Ectodermal cell (in vitro differentiated cells): Measurements from ENCODE around the gene ATRN.

ENCODE experiments used
- H3K27ac ChIP-seq: 2 replicates; pipeline ENCODE4 v1.7.0; 2013; ENCODE audit warnings: mild to moderate bottlenecking, low read depth, low read length; ENCODE audit not compliant: insufficient read depth, poor library complexity, severe bottlenecking
- H3K27me3 ChIP-seq: 2 replicates; pipeline ENCODE4 v1.7.0; 2013; ENCODE audit warnings: mild to moderate bottlenecking, low read length; ENCODE audit not compliant: insufficient read depth, control insufficient read depth, poor library complexity, severe bottlenecking
- H3K36me3 ChIP-seq: one replicate; pipeline ENCODE4 v1.7.0; 2013; ENCODE audit warnings: low read length; ENCODE audit not compliant: control insufficient read depth, insufficient read depth
- H3K4me1 ChIP-seq: one replicate; pipeline ENCODE4 v1.7.0; 2013; ENCODE audit warnings: low read length; ENCODE audit not compliant: control insufficient read depth, insufficient read depth
- H3K4me3 ChIP-seq: 2 replicates; pipeline ENCODE4 v1.7.0; 2013; ENCODE audit warnings: low read depth, low read length, control low read depth; ENCODE audit not compliant: insufficient read depth
- H3K9me3 ChIP-seq: 2 replicates; pipeline ENCODE4 v1.7.0; 2013; ENCODE audit warnings: mild to moderate bottlenecking, low read length, moderate library complexity; ENCODE audit not compliant: control insufficient read depth
- WGBS, 2 experiments: methylation state at CpG; one replicate each; pipeline ENCODE4 v1.1.7; 2013; ENCODE audit warnings: missing lambda C conversion rate in 2 of 2; 5-methylcytosine and 5-hydroxymethylcytosine counted together

The ATRN gene

GRCh38 chr20:3541887-3542721 lies 71.3 kb downstream of the ATRN start:
- no peak overlapping the region for H3K4me3 ChIP-seq
- no peaks in the 10 kb centered on the region for H3K4me1 ChIP-seq
- H3K27ac ChIP-seq: no peak overlapping the region
- no peaks in the 10 kb centered on the region for H3K9me3 ChIP-seq
- H3K36me3 ChIP-seq: no peaks in the 10 kb centered on the region
- WGBS, 2 experiments: 87 to 92% methylated on average over 4 to 5 of the region's 5 CpGs
- no peaks in the 10 kb centered on the region for H3K27me3 ChIP-seq

GRCh38 chr20:3543901-3544507 lies 73.2 kb downstream of the ATRN start:
- Histone ChIP-seq H3K36me3 (no peaks in the 10 kb centered on the region), H3K4me3 (no peak overlapping the region), H3K9me3 (no peaks in the 10 kb centered on the region), H3K27ac (no peak overlapping the region), H3K27me3 (no peaks in the 10 kb centered on the region), H3K4me1 (no peaks in the 10 kb centered on the region)
- 92 to 98% methylated on average over 6 of the region's 6 CpGs for WGBS, 2 experiments

GRCh38 chr20:3545401-3545925 lies 74.6 kb downstream of the ATRN start:
- no peaks in the 10 kb centered on the region for H3K9me3 ChIP-seq
- no peaks in the 10 kb centered on the region for H3K27me3 ChIP-seq
- no peaks in the 10 kb centered on the region for H3K36me3 ChIP-seq
- 89 to 95% methylated on average over 1 of the region's 1 CpG for WGBS, 2 experiments
- H3K27ac ChIP-seq: no peak overlapping the region
- no peak overlapping the region for H3K4me3 ChIP-seq
- no peaks in the 10 kb centered on the region for H3K4me1 ChIP-seq

DNA sequence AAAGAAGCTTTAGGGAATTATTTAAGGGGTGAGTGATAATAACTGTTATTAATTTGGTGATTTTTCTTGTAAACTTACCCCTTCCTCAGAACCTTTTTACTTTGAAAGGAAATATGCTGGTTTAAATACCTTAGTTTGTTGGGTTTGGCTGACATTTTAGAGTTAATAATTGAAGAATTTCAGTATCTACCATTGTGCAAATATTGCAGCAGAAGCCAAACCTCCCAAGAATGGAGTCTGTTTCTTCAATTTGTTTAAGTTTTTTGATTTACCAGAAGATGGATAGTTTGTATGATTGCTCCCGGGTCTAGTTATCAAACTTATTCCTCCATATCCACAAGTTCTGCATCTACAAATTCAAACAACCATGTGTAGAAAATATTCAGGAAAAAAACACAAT lies 77.1 kb downstream of the ATRN start:
- Histone ChIP-seq H3K27ac (no peak overlapping the region), H3K27me3 (no peaks in the 10 kb centered on the region), H3K9me3 (no peaks in the 10 kb centered on the region), H3K4me3 (no peak overlapping the region), H3K4me1 (no peaks in the 10 kb centered on the region), H3K36me3 (no peaks in the 10 kb centered on the region)
- 100% methylated on average over 1 of the region's 1 CpG; no CpG with 5 or more reads in 1 of the 2 experiments for WGBS, 2 experiments

GRCh38 chr20:3550837-3551236 lies 80.0 kb downstream of the ATRN start:
- H3K9me3 ChIP-seq: no peaks in the 10 kb centered on the region
- H3K4me1 ChIP-seq: no peaks in the 10 kb centered on the region
- no peaks in the 10 kb centered on the region for H3K27me3 ChIP-seq
- H3K4me3 ChIP-seq: no peak overlapping the region
- WGBS, 2 experiments: 78 to 83% methylated on average over 1 of the region's 1 CpG
- no peak overlapping the region for H3K27ac ChIP-seq
- H3K36me3 ChIP-seq: no peaks in the 10 kb centered on the region

GRCh38 chr20:3551681-3552434 lies 81.0 kb downstream of the ATRN start:
- no peak overlapping the region for H3K4me3 ChIP-seq
- no peaks in the 10 kb centered on the region for H3K36me3 ChIP-seq
- no peaks in the 10 kb centered on the region for H3K9me3 ChIP-seq
- H3K27me3 ChIP-seq: no peaks in the 10 kb centered on the region
- no peak overlapping the region for H3K27ac ChIP-seq
- no peaks in the 10 kb centered on the region for H3K4me1 ChIP-seq

GRCh38 chr20:3553663-3554062 lies 82.8 kb downstream of the ATRN start:
- H3K27me3 ChIP-seq: no peaks in the 10 kb centered on the region
- H3K36me3 ChIP-seq: no peaks in the 10 kb centered on the region
- 56 to 64% methylated on average over 3 of the region's 3 CpGs for WGBS, 2 experiments
- no peak overlapping the region for H3K27ac ChIP-seq
- no peaks in the 10 kb centered on the region for H3K9me3 ChIP-seq
- H3K4me1 ChIP-seq: no peaks in the 10 kb centered on the region
- no peak overlapping the region for H3K4me3 ChIP-seq

DNA sequence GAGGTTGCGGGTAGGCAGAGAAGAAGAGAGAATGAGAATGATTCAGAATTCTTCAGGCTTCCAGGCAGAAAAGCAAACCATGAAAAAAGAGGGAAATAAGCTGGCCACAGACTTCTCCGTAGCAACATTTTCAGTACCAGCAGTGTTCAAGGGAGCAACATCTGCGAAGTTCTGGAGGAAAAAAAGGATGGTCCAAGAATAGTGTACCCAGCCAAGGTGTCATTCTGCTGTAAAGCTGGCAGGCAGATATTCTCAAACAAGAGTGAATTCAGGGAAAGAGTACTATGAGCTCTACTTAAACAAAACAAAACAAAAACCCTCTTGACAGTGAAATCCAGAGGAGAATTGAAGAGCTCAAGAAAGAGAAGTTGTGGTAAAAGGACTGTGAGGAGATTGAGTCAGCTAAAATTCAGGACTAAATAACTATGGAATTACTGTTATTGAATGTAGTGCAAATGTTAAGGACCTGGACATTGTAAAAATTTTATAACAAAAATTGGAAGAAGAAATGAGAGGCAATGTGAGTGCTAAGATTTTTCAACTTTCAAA lies 86.5 kb downstream of the ATRN start:
- 94 to 97% methylated on average over 3 of the region's 3 CpGs for WGBS, 2 experiments
- H3K27me3 ChIP-seq: no peaks in the 10 kb centered on the region
- H3K36me3 ChIP-seq: no peaks in the 10 kb centered on the region
- no peak overlapping the region for H3K4me3 ChIP-seq
- no peaks in the 10 kb centered on the region for H3K9me3 ChIP-seq
- no peak overlapping the region for H3K27ac ChIP-seq
- H3K4me1 ChIP-seq: no peaks in the 10 kb centered on the region

- no peaks in the 10 kb centered on the region for H3K27me3 ChIP-seq
- no peaks in the 10 kb centered on the region for H3K36me3 ChIP-seq
- H3K4me1 ChIP-seq: no peaks in the 10 kb centered on the region
- no peak overlapping the region for H3K4me3 ChIP-seq
- no peak overlapping the region for H3K27ac ChIP-seq
- WGBS, 2 experiments: 94 to 100% methylated on average over 1 of the region's 1 CpG
- no peaks in the 10 kb centered on the region for H3K9me3 ChIP-seq
These were observed 88.4 kb downstream of the ATRN start for GRCh38 chr20:3559231-3559630.

- H3K4me1 ChIP-seq: no peaks in the 10 kb centered on the region
- no peaks in the 10 kb centered on the region for H3K9me3 ChIP-seq
- no CpG with 5 or more reads among the region's 1 CpG for WGBS, 2 experiments
- no peaks in the 10 kb centered on the region for H3K27me3 ChIP-seq
- H3K27ac ChIP-seq: no peak overlapping the region
- no peaks in the 10 kb centered on the region for H3K36me3 ChIP-seq
- no peak overlapping the region for H3K4me3 ChIP-seq
These were observed 88.8 kb downstream of the ATRN start for GRCh38 chr20:3559637-3560036.
